ENCODE measurements around the gene CCDC50.

DNA sequence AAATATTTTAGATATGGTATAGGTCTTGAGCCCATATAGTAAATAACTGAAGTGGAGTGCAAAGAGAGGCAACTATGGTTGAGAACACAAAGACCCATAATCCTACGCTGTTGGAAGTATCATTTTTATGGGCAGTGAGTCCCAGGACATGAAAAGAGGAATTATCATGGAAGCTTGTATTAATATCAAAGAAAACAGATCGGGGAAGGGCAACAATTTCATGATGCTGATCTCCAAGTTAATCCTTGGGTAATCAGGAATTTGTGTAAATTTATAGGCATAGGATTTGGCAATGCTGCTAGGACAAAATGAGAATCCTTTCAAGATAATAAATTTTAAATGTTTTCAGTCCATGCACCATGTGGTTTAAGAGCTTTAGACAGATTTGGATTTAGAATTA, 91.6 kb downstream of the CCDC50 start:
- TF ChIP-seq, protein P1, sequence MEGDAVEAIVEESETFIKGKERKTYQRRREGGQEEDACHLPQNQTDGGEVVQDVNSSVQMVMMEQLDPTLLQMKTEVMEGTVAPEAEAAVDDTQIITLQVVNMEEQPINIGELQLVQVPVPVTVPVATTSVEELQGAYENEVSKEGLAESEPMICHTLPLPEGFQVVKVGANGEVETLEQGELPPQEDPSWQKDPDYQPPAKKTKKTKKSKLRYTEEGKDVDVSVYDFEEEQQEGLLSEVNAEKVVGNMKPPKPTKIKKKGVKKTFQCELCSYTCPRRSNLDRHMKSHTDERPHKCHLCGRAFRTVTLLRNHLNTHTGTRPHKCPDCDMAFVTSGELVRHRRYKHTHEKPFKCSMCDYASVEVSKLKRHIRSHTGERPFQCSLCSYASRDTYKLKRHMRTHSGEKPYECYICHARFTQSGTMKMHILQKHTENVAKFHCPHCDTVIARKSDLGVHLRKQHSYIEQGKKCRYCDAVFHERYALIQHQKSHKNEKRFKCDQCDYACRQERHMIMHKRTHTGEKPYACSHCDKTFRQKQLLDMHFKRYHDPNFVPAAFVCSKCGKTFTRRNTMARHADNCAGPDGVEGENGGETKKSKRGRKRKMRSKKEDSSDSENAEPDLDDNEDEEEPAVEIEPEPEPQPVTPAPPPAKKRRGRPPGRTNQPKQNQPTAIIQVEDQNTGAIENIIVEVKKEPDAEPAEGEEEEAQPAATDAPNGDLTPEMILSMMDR (IDR thresholded peaks at IDR 0.05) = no peak
- no peak for TF ChIP-seq POLR2A (IDR thresholded peaks at IDR 0.05)

Measured in upper lobe of left lung (tissue), 4 donors.